AG10803 (cell line): Measurements from ENCODE around the gene GLYATL3.
"Not testable (repeated sequence)": the region's sequence is repeated elsewhere in the genome, so short reads cannot be mapped to it uniquely, and the experiment has no call there.

Source experiments
- DNase-seq: peaks from one replicate; pipeline ENCODE4 v3.0.0; 2010; ENCODE audit warnings: low read depth
- H3K4me3 ChIP-seq: 2 replicates; pipeline ENCODE4 v1.5.1; 2011; ENCODE audit warnings: mild to moderate bottlenecking, low read length, control low read depth
- TF ChIP-seq, protein P1 (sequence below): conservative IDR thresholded peaks from 2 replicates; pipeline ENCODE4 v1.5.1; 2011; ENCODE audit warnings: mild to moderate bottlenecking, low read length, control low read depth, inconsistent platforms

Gene GLYATL3

DNA sequence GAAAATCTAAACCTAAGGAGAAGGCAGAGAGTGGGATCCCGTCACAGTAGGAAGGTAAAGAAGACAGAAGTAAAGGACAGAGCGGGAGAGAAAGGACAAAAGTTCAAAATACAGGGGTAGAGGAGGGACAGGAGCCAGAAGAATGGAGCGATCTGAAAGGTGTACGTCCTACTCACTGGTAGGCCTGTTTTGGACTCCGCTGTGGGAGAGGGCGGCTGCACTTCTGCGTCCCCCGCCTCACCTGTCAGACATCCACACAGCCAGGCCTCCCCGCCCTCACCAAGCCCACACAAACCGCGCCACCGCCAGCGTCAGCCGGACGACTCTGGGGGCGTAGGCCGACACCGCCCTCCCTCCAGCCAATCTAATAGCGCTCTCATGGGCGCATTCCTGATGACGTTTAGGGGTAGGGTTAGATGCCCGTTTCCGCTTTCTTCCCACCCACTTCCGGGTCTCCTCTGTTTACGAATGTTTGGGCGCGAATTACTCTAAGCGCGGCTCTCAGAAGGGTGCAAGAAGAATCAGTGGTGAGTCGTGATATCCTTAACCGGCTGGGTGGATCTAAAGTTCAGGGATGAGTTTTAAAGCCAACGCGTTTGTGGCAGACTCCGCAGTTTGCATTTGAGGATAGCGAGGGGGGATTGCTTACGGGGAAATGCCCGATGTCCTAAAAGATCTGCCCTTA lies 36.7 kb upstream of the GLYATL3 start, which contains the start of the genes CENPQ and MMUT:
Gene CENPQ, plus strand, starts transcription at position 444 of the 685 bp plus-strand sequence. CDS start 6,807 bp downstream, outside the sequence.
Gene MMUT, minus strand, starts transcription at position 327 of the 685 bp plus-strand sequence. CDS start 3,787 bp downstream, outside the sequence.
- TF ChIP-seq, protein P1, sequence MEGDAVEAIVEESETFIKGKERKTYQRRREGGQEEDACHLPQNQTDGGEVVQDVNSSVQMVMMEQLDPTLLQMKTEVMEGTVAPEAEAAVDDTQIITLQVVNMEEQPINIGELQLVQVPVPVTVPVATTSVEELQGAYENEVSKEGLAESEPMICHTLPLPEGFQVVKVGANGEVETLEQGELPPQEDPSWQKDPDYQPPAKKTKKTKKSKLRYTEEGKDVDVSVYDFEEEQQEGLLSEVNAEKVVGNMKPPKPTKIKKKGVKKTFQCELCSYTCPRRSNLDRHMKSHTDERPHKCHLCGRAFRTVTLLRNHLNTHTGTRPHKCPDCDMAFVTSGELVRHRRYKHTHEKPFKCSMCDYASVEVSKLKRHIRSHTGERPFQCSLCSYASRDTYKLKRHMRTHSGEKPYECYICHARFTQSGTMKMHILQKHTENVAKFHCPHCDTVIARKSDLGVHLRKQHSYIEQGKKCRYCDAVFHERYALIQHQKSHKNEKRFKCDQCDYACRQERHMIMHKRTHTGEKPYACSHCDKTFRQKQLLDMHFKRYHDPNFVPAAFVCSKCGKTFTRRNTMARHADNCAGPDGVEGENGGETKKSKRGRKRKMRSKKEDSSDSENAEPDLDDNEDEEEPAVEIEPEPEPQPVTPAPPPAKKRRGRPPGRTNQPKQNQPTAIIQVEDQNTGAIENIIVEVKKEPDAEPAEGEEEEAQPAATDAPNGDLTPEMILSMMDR = no peak
- peak; percentile 89 for DNase-seq
- H3K4me3 ChIP-seq = peak within 1 kb of the TSS; percentile 96

DNA sequence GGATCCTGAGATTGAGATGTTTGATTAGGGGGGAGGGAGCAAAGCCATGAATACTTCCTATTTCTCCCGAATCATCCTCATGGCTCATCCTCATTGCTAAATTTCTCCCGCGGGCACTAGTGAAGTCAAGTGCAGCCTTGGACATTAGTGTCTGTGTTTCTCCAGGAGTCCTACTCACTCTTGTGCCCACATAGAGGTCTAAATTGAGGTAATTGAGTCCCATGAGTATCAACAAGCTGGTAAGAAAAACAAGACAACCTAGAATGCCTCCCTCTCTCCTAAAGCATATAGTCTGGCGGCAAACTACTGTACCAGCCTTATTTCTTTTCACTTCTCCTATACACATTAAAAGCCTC lies 36.1 kb upstream of the GLYATL3 start:
- peak overlapping the region; percentile 96 for H3K4me3 ChIP-seq
- TF ChIP-seq, protein P1 = no peak
- DNase-seq = no peak

DNA sequence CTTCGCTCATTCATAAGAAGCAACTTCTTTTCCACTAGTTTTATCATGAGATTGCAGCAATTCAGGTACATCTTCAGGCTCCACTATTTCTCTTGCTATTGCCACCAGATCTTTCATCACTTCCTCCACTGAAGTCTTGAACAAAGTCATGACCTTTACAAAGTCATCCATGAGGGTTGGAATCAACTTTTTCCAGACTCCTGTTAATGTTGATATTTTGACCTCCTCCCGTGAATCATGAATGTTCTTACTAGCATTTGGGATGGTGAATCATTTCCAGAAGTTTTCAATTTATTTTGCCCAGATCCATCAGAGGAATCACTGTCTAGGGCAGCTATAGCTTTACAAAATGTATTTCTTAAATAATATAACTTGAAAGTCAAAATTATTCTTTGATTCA lies 35.0 kb upstream of the GLYATL3 start:
- H3K4me3 ChIP-seq = no peak overlapping the region
- TF ChIP-seq, protein P1 = no peak
- DNase-seq = no peak

DNA sequence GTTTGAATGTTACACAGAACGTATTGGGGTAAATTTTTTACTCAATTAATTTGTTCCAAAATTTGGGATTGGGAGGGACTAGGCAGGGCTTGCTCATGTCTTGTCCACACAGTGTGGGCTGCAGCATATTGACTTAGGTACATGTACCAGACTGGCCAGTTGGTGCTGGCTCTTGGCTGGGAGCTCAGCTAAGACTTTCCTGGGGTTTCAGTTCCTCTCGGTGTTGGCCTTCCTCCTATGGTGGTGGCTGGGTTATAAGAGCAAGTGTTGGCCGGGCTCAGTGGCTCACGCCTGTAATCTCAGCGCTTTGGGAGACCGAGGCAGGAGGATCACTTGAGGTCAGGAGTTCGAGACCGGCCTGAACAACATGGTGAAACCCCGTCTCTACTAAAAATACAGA lies 31.7 kb upstream of the GLYATL3 start:
- DNase-seq = no peak
- no peak overlapping the region for H3K4me3 ChIP-seq
- TF ChIP-seq, protein P1 = no peak

DNA sequence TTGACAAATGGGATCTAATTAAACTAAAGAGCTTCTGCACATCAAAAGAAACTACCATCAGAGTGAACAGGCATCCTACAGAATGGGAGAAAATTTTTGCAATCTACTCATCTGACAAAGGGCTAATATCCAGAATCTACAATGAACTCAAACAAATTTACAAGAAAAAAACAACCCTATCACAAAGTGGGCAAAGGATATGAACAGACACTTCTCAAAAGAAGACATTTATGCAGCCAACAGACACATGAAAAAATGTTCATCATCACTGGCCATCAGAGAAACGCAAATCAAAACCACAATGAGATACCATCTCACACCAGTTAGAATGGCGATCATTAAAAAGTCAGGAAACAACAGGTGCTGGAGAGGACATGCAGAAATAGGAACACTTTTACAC lies 23.2 kb upstream of the GLYATL3 start:
- H3K4me3 ChIP-seq, DNase-seq: not testable (repeated sequence)

DNA sequence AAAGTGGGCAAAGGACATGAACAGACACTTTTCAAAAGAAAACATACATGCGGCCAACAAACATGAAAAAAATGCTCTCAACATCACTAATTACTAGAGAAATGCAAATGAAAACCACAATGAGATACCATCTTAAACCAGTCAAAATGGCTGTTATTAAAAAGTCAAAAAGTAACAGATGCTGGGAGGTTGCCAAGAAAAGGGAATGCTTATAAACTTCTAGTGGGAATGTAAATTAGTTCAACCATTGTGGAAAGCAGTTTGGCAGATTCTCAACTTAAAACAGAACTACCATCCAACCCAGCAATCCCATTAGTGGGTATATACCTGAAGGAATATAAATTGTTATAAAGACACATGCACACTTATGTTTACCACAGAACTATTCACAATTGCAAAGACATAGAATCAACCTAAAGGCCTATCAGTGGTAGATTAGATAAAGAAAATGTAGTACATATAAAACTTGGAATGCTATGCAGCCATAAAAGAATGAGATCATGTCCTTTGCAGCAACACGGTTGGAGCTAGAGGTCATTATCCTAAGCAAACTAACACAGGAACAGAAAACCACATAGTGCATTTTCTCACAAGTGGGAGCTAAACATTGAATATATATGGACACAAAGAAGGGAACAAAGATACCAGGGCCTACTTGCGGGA lies 20.3 kb upstream of the GLYATL3 start:
- DNase-seq = no peak

DNA sequence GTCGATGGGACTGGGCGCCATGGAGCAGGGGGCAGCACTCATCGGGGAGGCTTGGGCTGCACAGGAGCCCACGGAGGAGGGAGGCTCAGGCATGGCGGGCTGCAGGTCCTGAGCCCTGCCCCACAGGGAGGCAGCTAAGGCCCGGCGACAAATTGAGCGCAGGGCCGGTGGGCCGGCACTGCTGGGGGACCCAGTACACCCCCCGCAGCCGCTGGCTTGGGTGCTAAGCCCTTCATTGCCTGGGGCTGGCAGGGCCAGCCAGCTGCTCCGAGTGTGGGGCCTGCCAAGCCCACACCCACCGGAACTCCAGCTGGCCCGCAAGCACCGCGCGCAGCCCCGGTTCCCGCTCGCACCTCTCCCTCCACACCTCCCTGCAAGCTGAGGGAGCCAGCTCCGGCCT lies 17.9 kb upstream of the GLYATL3 start:
- H3K4me3 ChIP-seq, DNase-seq: not testable (repeated sequence)

More for the DNA sequence above, 20.3 kb upstream of the GLYATL3 start:
- TF ChIP-seq, protein P1 = no peak
- H3K4me3 ChIP-seq = no peak overlapping the region

DNA sequence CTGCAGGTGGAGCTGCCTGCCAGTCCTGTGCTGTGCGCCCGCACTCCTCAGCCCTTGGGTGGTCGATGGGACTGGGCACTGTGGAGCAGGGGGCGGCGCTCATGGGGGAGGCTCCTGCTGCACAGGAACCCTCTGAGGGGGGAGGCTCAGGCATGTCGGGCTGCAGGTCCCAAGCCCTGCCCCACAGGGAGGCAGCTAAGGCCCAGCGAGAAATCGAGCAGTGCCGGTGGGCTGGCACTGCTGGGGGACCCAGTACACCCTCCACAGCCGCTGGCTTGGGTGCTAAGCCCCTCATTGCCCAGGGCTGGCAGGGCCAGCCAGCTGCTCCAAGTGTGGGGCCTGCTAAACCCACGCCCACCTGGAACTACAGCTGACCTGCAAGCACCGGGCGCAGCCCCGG lies 16.3 kb upstream of the GLYATL3 start:
- not testable (repeated sequence) for DNase-seq, H3K4me3 ChIP-seq
